ENCODE results near the gene OSTM1.
"Not testable (repeated sequence)": the region's sequence is repeated elsewhere in the genome, so short reads cannot be mapped to it uniquely, and the experiment has no call there.

OSTM1 gene

DNA sequence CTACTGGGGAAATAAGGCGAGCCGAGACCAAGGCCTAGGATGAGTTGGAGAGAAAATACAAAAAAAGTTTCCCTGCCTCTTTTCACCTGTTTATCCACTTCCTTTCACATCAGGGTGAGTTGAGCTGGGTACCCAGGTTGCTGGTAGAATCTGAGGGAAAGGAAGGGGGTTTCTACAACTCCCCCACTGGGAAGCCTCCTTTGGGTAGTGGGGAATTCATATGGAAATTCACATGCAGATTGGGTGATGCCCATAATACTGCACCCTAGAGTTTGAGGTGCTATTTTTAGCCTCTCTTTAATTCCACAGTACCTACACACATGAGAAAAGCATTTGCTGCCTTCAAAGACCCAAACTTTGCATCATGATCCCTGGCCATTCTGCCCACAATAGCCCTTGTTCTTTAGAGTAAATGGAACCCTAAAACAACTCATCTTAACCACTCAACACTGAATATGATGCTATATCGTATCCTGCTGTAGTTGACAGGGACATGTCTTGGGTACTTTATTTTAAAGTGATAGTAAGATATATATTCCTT is 2.7 kb downstream of the OSTM1 start:
- Mint-ChIP-seq H3K36me3 (no peaks in the 10 kb centered on the region), H3K4me3 (no peak overlapping the region), H3K27me3 (no peaks in the 10 kb centered on the region), H3K9me3 (no peaks in the 10 kb centered on the region), H3K4me1 (peaks cover 18% of the 10 kb centered on the region), H3K27ac (no peak overlapping the region)
- ATAC-seq, result no peak

DNA sequence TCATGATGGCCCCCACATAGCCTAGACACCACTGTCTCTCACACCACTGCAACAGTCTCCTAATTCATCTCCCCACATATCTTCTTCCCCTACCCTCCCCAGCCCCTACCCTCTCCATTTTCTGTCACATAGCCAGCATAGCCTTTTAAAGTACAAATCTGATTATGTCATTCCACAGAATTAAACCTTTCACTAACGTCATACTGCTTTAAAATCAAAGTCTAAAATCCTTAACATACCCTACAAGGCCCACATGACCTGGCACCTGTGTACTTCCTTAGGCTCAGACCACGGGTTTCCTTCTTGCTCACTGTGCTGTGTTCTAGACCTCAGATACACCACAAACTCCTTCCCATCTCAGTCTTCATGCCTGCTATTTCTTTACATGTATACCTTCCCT is 5.9 kb downstream of the OSTM1 start:
- peak; percentile 80 for ATAC-seq
- Mint-ChIP-seq H3K9me3 (no peaks in the 10 kb centered on the region), H3K27me3 (no peaks in the 10 kb centered on the region), H3K36me3 (peaks cover 5% of the 10 kb centered on the region), H3K4me3 (no peak overlapping the region), H3K27ac (no peak overlapping the region), H3K4me1 (peaks cover 9% of the 10 kb centered on the region)

DNA sequence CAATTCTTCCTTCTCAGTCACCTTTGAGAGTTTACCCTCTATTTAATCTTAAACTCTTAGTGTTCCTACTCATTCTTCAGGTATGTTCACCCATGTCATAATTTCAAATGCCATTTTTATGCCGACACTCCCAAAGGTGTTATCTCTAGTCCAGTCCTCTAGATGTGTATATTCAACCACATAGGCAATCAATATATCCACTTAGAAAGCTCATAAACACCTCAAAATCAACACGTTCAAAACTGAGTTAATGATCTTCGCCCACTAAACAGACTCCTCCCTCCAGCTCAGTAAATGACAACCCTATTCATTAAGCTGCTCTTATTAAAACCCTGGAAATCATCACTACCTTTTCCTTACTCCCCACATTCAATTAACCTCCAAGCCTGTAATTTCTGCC is 6.4 kb downstream of the OSTM1 start:
- H3K27me3 Mint-ChIP-seq, result no peaks in the 10 kb centered on the region
- H3K4me3 Mint-ChIP-seq, result no peak overlapping the region
- H3K4me1 Mint-ChIP-seq, result peaks cover 4% of the 10 kb centered on the region
- no peak overlapping the region for H3K27ac Mint-ChIP-seq
- H3K9me3 Mint-ChIP-seq, result no peaks in the 10 kb centered on the region
- peaks cover 5% of the 10 kb centered on the region for H3K36me3 Mint-ChIP-seq
- ATAC-seq, result no peak

DNA sequence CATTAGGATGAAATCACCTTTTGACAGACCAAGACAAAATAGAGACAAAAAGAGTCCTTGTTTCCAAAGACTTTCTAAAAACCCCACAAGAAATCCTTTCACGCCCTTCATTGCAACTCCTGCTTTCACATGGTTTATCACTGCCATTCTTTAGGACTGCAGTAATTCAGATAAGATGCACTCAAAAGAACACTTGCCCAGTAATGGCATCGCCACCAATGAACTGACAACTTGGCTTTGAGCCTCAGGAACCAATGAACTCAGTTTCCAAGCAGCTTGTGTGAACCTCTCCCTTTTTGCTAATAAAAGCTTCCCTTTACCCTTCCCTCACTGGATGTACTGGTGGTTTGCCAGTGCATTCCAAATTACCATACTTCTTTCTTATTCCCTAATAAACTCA is 21.8 kb downstream of the OSTM1 start:
- peaks cover 37% of the 10 kb centered on the region for H3K36me3 Mint-ChIP-seq
- no peak overlapping the region for H3K4me3 Mint-ChIP-seq
- H3K4me1 Mint-ChIP-seq, result no peaks in the 10 kb centered on the region
- no peaks in the 10 kb centered on the region for H3K27me3 Mint-ChIP-seq
- H3K27ac Mint-ChIP-seq, result no peak overlapping the region
- no peak for ATAC-seq
- H3K9me3 Mint-ChIP-seq, result no peaks in the 10 kb centered on the region

DNA sequence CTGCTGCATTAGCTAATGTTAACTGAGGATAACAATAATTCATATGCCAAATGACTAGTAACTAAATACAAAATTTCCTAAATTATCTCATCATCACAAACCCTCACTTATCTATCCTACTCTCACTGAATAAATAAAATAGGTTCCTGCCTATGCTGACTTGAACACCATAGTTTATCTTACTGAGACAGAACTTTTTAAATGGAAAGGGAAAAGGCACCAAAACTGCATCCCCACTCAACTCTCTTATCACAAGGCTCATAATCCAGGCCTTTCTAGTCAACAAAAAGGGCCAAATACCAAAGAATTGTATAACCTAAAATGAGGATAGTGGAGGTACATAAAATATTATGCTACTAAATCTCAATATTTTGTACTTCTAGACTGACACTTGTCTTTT is 23.1 kb downstream of the OSTM1 start:
- H3K9me3 Mint-ChIP-seq, result no peaks in the 10 kb centered on the region
- no peaks in the 10 kb centered on the region for H3K27me3 Mint-ChIP-seq
- no peaks in the 10 kb centered on the region for H3K4me1 Mint-ChIP-seq
- H3K36me3 Mint-ChIP-seq, result peaks cover 43% of the 10 kb centered on the region
- H3K4me3 Mint-ChIP-seq, result no peak overlapping the region
- no peak overlapping the region for H3K27ac Mint-ChIP-seq
- no peak for ATAC-seq

DNA sequence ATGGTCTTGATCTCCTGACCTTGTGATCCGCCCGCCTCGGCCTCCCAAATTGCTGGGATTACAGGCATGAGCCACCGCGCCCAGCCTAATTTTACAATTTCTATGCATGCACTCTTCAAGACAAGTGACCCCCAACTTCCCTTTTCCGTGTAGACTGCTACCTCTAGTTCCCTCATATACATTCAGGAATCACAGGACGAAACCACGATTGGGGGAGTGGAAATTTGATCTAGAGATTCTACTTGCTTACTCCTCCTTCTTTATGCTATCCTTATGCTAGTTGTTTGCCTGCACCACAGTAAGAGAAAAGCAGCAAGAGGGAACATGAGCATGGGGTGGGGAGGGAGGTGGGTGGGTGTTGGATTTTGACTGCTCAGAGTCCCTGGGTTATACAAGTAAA is 34.9 kb downstream of the OSTM1 start:
- no peak overlapping the region for H3K4me3 Mint-ChIP-seq
- no peaks in the 10 kb centered on the region for H3K27me3 Mint-ChIP-seq
- no peak overlapping the region for H3K27ac Mint-ChIP-seq
- H3K9me3 Mint-ChIP-seq, result no peaks in the 10 kb centered on the region
- peaks cover 52% of the 10 kb centered on the region for H3K36me3 Mint-ChIP-seq
- H3K4me1 Mint-ChIP-seq, result no peaks in the 10 kb centered on the region
- no peak for ATAC-seq

DNA sequence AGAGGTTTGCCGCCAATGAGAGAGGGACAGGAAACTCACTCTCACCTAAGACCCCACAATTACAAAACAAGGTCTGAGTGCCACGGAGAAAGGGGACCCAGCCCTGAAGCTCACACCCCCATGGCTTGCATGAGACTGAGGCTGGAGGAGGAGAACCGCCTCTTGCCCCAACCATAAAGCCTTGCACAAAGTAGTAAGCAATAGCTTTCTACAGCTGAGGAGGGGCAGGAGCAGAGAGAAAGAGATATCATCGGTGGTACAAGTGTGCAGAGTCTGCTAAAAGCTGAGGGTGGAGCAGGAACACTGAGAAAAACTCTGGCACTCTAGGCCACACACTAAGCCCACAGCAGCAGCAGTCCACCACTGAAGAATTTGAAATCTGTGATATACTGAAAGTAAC is 37.7 kb downstream of the OSTM1 start:
- no peaks in the 10 kb centered on the region for H3K9me3 Mint-ChIP-seq
- H3K4me1 Mint-ChIP-seq, result no peaks in the 10 kb centered on the region
- H3K4me3 Mint-ChIP-seq, result no peak overlapping the region
- no peaks in the 10 kb centered on the region for H3K27me3 Mint-ChIP-seq
- H3K36me3 Mint-ChIP-seq, result peaks cover 72% of the 10 kb centered on the region
- H3K27ac Mint-ChIP-seq, result no peak overlapping the region
- ATAC-seq, result no peak

DNA sequence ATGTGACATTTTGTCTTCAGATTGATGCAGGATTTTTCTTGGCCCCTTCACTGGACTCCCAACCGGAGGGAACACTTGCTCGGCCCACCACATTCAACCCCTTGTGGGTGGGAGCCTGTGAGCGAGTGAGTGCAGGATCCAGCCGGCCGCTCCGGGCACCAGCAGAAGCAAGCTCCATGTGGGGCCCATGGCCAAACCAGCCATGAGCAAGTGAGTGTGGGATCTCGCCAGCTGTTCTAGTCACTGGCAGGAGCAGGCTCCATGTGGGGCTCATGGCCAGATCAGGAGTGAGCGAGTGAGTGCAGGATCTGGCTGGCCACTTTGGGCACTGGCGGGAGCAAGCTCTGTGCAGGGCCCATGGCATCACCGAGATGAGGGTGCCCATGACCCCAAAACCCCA is 42.6 kb downstream of the OSTM1 start:
- peaks cover 42% of the 10 kb centered on the region for H3K36me3 Mint-ChIP-seq
- H3K27me3 Mint-ChIP-seq, result no peaks in the 10 kb centered on the region
- no peak overlapping the region for H3K27ac Mint-ChIP-seq
- no peak overlapping the region for H3K4me3 Mint-ChIP-seq
- H3K9me3 Mint-ChIP-seq, result no peaks in the 10 kb centered on the region
- no peak for ATAC-seq
- no peaks in the 10 kb centered on the region for H3K4me1 Mint-ChIP-seq

DNA sequence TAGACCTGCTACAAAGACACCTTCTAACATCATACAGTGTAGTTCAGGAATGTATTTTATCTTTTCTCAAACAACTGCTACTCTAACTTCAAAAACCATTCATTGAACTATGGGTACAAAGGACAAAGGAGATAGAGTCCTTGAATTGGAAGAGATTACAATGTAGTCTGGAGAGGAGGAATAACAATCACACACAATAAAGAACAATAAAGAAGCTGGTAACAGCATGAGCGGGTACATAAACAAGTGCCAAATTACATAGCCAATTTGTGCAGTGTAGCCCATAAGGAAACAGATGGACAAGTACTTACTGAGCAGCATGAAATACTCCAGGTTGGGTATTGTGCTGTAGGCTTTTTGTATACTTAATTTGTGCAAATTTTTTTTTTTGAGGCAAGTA is 44.3 kb downstream of the OSTM1 start:
- ATAC-seq, result no peak
- no peaks in the 10 kb centered on the region for H3K9me3 Mint-ChIP-seq
- no peaks in the 10 kb centered on the region for H3K27me3 Mint-ChIP-seq
- peaks cover 28% of the 10 kb centered on the region for H3K36me3 Mint-ChIP-seq
- no peaks in the 10 kb centered on the region for H3K4me1 Mint-ChIP-seq
- no peak overlapping the region for H3K4me3 Mint-ChIP-seq
- no peak overlapping the region for H3K27ac Mint-ChIP-seq

DNA sequence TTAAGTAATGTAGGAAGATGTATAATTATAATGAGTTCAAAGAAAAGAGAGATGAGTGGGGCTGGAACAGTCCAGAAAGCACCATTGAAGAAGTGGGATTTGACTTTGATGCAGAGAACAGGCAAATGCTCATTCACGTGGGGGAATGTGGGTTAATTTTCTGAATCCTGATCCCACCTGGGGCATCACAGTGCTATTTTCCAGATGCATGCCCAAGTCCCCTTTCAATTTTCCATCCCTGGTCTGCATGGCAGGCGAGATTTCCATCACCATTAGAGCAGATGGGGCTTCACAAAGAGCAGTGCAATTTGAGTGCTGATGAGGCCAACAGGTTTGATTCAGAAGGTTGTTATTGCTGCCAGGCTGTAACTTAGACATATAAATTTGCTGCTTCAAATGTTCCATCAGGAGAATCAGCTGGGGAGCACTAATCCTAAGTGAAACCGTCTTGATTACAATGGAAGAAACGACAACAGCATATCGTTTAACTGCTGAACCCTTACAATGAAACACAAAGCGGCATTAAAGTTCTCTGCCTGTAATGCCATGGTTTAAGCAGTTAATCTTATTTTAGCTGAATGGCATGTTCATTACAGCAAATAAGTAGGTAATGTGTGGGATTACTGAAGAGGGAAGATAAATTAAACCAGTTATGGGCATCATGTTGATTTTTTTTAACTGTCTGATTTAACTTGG is 45.2 kb downstream of the OSTM1 start:
- Mint-ChIP-seq H3K4me1 (no peaks in the 10 kb centered on the region), H3K36me3 (peaks cover 19% of the 10 kb centered on the region), H3K27ac (no peak overlapping the region), H3K27me3 (no peaks in the 10 kb centered on the region), H3K4me3 (no peak overlapping the region), H3K9me3 (no peaks in the 10 kb centered on the region)
- no peak for ATAC-seq

DNA sequence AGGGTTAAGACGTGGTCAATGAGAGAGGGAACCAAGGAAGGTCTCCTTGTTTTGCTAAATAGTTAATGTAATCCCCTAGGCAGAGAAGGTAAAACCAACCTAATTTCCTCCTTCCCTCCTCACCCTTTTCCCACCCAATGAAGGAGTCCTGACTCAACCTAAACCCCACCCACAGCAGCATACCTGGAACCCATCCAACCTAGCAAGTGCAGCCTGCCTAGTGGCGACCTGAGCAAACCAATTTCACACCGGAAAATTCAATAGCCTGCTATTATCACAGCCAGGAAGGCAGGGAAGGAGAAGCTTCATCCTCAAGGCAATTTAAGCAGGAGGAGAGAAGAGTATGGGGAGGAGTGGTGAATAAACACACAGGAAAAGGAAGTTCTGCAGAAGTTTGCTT is 46.9 kb downstream of the OSTM1 start:
- ATAC-seq, result no peak
- Mint-ChIP-seq H3K4me3 (no peak overlapping the region), H3K9me3 (no peaks in the 10 kb centered on the region), H3K27ac (no peak overlapping the region), H3K36me3 (peaks cover 9% of the 10 kb centered on the region), H3K4me1 (no peaks in the 10 kb centered on the region), H3K27me3 (no peaks in the 10 kb centered on the region)

DNA sequence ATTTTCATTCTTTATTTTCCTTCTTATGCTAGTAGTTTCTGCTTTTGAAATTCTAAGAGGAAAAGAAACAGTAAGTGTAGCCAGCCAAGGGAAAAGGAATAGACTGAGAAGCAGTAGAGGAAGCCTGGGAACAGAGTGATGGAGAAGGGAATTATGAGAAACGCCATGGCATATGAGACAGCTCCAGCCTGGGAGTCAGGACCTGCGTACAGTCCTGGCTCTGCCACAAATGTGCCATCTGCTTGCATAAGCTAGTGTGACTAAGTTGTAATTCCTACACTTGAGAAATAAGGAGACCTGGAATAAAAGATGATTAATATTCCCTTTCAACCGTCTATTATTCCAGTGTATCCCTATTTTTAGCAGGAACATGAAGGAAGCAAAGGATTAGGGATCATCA is 47.5 kb downstream of the OSTM1 start:
- ATAC-seq, result no peak
- Mint-ChIP-seq H3K4me1 (no peaks in the 10 kb centered on the region), H3K27ac (no peak overlapping the region), H3K36me3 (peaks cover 4% of the 10 kb centered on the region), H3K27me3 (no peaks in the 10 kb centered on the region), H3K9me3 (no peaks in the 10 kb centered on the region), H3K4me3 (no peak overlapping the region)

DNA sequence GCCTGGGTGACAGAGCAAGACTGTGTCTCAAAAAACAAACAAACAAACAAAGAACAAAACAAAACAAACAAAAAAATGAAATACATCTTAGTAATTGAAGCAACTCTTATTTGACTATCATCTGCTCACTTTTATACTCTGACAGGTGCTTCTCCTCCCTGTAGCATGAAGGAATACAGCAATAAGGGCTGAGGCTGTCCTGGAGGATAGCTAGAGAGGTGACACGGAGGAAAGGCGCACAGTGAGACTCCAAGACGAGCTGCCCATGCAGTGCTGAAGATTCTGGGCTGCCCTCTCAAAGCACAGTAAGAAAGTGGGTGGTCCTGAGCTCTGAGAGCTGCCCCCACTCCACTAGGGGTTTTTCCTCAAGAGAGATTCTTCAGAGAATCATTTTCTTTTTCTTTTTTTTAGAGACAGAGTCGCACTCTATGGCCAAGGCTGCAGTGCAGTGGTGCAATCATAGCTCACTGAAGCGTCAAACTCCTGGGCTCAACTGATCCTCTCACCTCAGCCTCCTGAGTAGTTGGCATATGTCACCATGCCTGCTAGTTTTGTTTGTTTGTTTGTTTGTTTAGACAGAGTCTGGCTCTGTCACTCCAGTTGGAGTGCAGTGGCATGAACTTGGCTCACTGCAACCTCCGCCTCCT is 50.0 kb downstream of the OSTM1 start:
- Mint-ChIP-seq H3K27me3 (no peaks in the 10 kb centered on the region), H3K27ac (no peak overlapping the region), H3K36me3 (no peaks in the 10 kb centered on the region), H3K4me1 (no peaks in the 10 kb centered on the region), H3K9me3 (no peaks in the 10 kb centered on the region), H3K4me3 (no peak overlapping the region)
- ATAC-seq, result no peak

DNA sequence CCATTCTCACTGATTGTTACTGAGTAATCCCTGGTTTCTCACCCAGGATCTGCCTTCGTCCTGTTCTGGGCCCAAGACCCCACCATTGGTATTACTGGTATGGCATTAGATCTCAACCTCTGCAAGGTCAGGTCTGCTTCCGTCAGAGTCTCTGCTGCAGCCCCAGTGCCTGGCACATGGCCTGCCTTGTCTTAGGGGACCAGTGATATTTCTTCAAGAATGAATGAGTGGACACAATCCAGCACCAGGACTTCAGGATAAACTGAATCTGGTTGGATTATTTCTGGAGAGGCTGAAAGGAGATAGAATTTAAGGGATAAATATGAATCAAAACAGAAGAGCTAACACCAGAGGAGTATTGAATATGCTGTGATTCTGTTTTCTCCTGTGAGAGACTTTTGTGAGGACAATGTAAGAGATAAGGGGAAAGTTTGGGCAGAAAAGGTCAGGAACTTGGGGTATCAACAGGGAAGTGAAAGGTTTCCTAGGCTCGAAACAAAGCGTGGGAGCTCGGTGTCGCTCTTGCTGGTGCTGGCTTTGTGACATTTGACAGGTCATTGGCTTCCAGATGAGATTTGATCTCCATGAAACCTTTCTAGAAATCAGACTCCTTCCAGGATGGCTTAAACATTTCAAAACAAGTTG is 53.9 kb downstream of the OSTM1 start:
- Mint-ChIP-seq H3K36me3 (peaks cover 9% of the 10 kb centered on the region), H3K27me3 (no peaks in the 10 kb centered on the region), H3K9me3 (peaks cover 7% of the 10 kb centered on the region), H3K4me3 (no peak overlapping the region), H3K27ac (no peak overlapping the region), H3K4me1 (no peaks in the 10 kb centered on the region)
- no peak for ATAC-seq

DNA sequence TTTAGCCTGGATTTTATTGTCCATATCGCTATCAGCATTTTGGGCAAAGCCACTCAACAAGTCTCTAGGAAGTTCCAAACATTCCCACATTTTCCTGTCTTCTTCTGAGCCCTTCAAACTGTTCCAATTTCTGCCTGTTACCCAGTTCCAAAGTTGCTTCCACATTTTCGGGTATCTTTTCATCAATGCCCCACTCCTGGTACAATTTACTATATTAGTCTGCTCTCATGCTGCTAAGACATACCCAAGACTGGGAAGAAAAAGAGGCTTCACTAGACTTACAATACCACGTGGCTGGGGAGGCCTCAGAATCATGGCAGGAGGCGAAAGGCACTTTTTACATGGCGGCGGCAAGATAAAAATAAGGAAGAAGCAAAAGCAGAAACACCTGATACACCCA is 58.3 kb downstream of the OSTM1 start:
- H3K27ac Mint-ChIP-seq, H3K9me3 Mint-ChIP-seq, H3K27me3 Mint-ChIP-seq, H3K4me3 Mint-ChIP-seq, ATAC-seq, H3K4me1 Mint-ChIP-seq: not testable (repeated sequence)
- peaks cover 26% of the 10 kb centered on the region for H3K36me3 Mint-ChIP-seq

Data from stimulated activated memory B cell treated with anti-CD40 and anti-IgM and Interleukin-4, amounts not matched to agents 10 μg/mL and 1 μg/mL and 100 μg/mL, for 72 hours (primary cell).